ENCODE measurements around the gene BEND5.
A peak's percentile ranks its signal among the peaks of the same experiment; 100 is the strongest.

The BEND5 gene

DNA sequence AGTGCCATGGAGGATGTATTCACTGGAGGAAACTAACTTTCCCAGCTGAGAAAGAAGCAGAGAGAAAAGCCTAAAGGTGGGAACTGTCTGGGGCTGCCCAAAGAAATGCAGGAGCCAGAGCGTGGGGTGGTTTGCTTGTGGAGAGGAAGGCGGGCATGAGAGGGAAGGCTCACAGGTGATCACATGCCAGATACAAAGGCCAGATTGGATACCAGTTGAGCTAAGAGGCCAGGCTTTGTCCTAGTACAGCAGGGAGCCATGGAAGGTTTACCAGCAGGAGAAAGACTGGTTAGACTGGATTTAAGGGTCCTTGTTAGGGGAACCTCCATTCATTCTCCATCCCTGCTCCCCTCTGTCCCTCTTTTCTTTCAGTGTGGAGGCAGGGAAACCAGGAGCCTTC is 66.4 kb downstream of the BEND5 start:
- no peak overlapping the region for H3K4me3 ChIP-seq (ENCODE audit: low read depth, low read length)
- no peak for TF ChIP-seq MYC (IDR thresholded peaks at IDR 0.05; ENCODE audit: low read depth, low read length)
- no peak for TF ChIP-seq POLR2A (IDR thresholded peaks at IDR 0.05; ENCODE audit: extremely low read depth, insufficient read length)
- no peak for TF ChIP-seq CTCF (IDR thresholded peaks at IDR 0.05; ENCODE audit: low read depth, low read length)
- no peak for TF ChIP-seq MAX (IDR thresholded peaks at IDR 0.05; ENCODE audit: low read depth, low read length)
- DNase-seq (ENCODE audit: low read depth) = no peak

DNA sequence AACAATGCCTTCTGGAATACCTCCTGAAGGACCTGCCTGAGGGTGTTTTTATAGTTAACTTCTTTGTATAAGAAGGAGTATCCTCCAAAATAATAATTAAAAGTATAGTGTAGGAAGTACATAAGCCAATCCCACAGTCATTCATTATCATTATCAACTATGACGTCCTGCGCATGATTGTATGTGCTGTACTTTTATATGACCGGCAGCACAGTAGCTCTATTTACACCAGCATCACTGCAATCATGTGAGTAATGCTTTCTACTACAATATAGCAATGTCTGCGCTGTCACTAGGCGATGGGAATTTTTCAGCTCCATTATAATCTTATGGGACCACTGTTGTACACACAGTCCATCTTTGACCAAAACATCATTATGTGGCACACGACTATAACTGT is 72.0 kb downstream of the BEND5 start:
- H3K4me3 ChIP-seq (ENCODE audit: low read depth, low read length) = no peak overlapping the region
- TF ChIP-seq CTCF (IDR thresholded peaks at IDR 0.05; ENCODE audit: low read depth, low read length) (no peak), MYC (IDR thresholded peaks at IDR 0.05; ENCODE audit: low read depth, low read length) (no peak), MAX (IDR thresholded peaks at IDR 0.05; ENCODE audit: low read depth, low read length) (no peak), POLR2A (IDR thresholded peaks at IDR 0.05; ENCODE audit: extremely low read depth, insufficient read length) (no peak)
- DNase-seq (ENCODE audit: low read depth) = no peak

- H3K4me3 ChIP-seq (ENCODE audit: low read depth, low read length) = no peak overlapping the region
- no peak for DNase-seq (ENCODE audit: low read depth)
- TF ChIP-seq MAX (IDR thresholded peaks at IDR 0.05; ENCODE audit: low read depth, low read length) (no peak), MYC (IDR thresholded peaks at IDR 0.05; ENCODE audit: low read depth, low read length) (no peak), CTCF (IDR thresholded peaks at IDR 0.05; ENCODE audit: low read depth, low read length) (no peak), POLR2A (IDR thresholded peaks at IDR 0.05; ENCODE audit: extremely low read depth, insufficient read length) (no peak)
Observed at GRCh38 chr1:48701445-48701844, 75.2 kb downstream of the BEND5 start.

- TF ChIP-seq MAX (IDR thresholded peaks at IDR 0.05; ENCODE audit: low read depth, low read length) (peak; percentile 78), MYC (IDR thresholded peaks at IDR 0.05; ENCODE audit: low read depth, low read length) (no peak), CTCF (IDR thresholded peaks at IDR 0.05; ENCODE audit: low read depth, low read length) (peak; percentile 89)
- DNase-seq (ENCODE audit: low read depth) = peak; percentile 60
- H3K4me3 ChIP-seq (ENCODE audit: low read depth, low read length) = no peak overlapping the region
Observed at GRCh38 chr1:48697066-48697707, 79.5 kb downstream of the BEND5 start.

GRCh38 chr1:48695161-48695560 is 81.5 kb downstream of the BEND5 start:
- no peak overlapping the region for H3K4me3 ChIP-seq (ENCODE audit: low read depth, low read length)
- DNase-seq (ENCODE audit: low read depth) = no peak
- TF ChIP-seq POLR2A (IDR thresholded peaks at IDR 0.05; ENCODE audit: extremely low read depth, insufficient read length) (no peak), MAX (IDR thresholded peaks at IDR 0.05; ENCODE audit: low read depth, low read length) (no peak), MYC (IDR thresholded peaks at IDR 0.05; ENCODE audit: low read depth, low read length) (no peak), CTCF (IDR thresholded peaks at IDR 0.05; ENCODE audit: low read depth, low read length) (no peak)
